ENCODE data around the gene PRKN.

DNA sequence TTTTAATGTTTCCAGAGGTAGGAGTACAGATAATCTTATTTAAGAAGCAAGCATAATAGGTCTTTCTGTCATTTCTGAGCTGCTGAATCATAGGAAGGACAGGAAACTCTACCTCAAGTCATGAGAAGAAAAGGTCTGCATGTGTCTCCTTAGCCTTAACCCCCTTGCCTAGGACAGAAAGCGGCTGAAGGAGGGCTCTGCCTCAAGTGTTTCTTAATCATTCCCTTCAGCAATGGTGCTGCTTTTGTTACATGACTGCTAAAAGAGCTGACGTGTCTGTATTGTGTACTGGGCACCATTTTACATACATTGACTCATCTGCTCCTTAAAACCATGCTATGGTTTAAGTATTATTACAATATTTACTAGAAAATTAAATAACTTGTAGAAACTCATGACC lies 889.7 kb downstream of the PRKN start:
- TF ChIP-seq, protein P1, sequence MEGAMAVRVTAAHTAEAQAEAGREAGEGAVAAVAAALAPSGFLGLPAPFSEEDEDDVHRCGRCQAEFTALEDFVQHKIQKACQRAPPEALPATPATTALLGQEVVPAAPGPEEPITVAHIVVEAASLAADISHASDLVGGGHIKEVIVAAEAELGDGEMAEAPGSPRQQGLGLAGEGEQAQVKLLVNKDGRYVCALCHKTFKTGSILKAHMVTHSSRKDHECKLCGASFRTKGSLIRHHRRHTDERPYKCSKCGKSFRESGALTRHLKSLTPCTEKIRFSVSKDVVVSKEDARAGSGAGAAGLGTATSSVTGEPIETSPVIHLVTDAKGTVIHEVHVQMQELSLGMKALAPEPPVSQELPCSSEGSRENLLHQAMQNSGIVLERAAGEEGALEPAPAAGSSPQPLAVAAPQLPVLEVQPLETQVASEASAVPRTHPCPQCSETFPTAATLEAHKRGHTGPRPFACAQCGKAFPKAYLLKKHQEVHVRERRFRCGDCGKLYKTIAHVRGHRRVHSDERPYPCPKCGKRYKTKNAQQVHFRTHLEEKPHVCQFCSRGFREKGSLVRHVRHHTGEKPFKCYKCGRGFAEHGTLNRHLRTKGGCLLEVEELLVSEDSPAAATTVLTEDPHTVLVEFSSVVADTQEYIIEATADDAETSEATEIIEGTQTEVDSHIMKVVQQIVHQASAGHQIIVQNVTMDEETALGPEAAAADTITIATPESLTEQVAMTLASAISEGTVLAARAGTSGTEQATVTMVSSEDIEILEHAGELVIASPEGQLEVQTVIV (CRISPR knock-in tag; IDR thresholded peaks at IDR 0.05; ENCODE audit: borderline replicate concordance), result no peak
- TF ChIP-seq MEF2D (tag; conservative IDR thresholded peaks at IDR 0.05; ENCODE audit: low read depth) (no peak), SREBF1 (IDR thresholded peaks at IDR 0.05; ENCODE audit: borderline replicate concordance, low read depth, low read length) (no peak), ATF7 (IDR thresholded peaks at IDR 0.05) (no peak), ZFP36 (IDR thresholded peaks at IDR 0.05; ENCODE audit: low read depth, low read length, partially characterized antibody) (no peak)
- TF ChIP-seq, protein P2, sequence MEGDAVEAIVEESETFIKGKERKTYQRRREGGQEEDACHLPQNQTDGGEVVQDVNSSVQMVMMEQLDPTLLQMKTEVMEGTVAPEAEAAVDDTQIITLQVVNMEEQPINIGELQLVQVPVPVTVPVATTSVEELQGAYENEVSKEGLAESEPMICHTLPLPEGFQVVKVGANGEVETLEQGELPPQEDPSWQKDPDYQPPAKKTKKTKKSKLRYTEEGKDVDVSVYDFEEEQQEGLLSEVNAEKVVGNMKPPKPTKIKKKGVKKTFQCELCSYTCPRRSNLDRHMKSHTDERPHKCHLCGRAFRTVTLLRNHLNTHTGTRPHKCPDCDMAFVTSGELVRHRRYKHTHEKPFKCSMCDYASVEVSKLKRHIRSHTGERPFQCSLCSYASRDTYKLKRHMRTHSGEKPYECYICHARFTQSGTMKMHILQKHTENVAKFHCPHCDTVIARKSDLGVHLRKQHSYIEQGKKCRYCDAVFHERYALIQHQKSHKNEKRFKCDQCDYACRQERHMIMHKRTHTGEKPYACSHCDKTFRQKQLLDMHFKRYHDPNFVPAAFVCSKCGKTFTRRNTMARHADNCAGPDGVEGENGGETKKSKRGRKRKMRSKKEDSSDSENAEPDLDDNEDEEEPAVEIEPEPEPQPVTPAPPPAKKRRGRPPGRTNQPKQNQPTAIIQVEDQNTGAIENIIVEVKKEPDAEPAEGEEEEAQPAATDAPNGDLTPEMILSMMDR (IDR thresholded peaks at IDR 0.05 in 2 of 3, conservative IDR thresholded peaks at IDR 0.05 in 1 of 3; ENCODE audit: insufficient read depth in 2 of 3, low read depth in 1 of 3, low read length in 3 of 3), result no peak
